Raji (cell line): Measurements from ENCODE around the gene KCNMB2.

Experiments
- POLR2A ChIP-seq: IDR thresholded peaks from 2 replicates; pipeline ENCODE4 v1.6.1; 2011; ENCODE audit warnings: low read depth, low read length, control low read depth; ENCODE audit not compliant: insufficient read depth

KCNMB2 gene

DNA sequence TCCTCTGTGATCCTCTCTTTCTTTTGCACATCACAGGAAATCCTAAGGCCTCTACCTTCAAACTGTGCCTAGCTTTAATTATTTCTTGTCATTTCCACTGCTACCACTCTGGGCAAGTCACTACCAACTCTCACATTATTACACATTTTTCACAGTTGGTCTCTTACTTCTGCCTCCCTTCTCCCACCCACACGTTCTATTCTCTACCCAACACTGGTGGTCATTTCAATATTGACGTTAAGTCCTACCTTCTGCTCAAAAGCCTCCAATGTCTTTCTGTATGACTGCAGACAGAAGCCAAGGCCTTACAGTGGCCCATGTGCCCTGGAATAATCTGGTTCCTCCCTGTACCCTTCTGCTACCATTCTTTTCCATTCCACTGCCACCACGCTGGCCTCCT is 3.9 kb downstream of the KCNMB2 start:
- TF ChIP-seq POLR2A, result no peak

DNA sequence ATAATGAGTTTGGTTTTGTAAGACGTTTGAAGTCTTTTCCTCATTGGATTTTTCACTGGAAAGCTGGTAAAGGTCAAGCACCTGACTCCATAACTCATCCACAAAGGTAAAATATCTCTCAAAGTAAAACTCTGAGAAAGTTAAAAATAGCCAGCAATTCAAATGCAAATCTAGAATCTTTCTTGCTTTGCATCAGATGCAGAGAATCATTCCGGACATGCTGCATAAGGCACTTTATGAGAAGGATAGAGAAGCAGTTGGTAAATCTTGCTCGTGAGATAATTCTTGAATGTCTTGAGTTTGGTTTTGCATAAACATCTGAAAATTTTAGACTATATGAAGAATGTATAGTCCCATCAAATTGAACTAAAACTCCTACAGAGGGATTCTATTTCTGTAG is 9.1 kb downstream of the KCNMB2 start:
- TF ChIP-seq POLR2A, result no peak

DNA sequence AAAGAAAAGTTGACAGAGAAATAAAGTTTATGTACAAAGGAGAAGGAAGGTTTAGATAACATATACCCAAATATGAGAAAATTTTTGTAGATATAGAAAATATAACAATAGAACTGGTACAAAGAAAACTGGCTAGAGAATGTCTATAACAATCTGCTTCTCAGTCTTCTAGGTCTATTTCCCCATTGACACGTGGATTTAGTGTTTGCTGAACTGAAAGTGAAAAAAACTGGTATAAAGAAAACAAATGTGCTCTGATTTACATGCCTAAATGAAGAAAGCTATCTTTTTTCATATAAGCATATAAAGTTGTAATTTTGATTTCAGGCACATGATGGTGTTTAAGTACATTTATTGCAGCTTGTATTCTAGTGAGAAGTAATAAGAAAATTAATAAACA is 9.8 kb downstream of the KCNMB2 start:
- no peak for TF ChIP-seq POLR2A

DNA sequence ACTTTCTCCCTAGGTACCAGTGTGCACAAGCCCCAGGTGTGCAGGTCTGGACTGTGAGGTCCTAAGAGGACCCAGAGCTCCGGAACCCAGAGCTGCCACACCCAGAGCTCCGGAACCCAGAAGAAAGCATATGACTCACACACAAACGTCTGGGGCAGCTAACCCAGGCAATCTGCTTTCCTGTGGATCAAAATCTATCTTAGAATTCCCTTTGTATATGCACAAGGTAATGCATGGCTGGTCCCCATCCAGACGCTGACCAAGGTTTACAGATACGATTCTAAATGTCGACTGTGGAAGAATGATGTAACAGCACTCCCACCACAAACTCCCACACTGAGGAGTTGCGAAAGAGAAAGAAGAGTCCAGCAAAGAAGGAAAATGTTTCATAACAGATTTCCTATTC is 15.7 kb downstream of the KCNMB2 start:
- no peak for TF ChIP-seq POLR2A

DNA sequence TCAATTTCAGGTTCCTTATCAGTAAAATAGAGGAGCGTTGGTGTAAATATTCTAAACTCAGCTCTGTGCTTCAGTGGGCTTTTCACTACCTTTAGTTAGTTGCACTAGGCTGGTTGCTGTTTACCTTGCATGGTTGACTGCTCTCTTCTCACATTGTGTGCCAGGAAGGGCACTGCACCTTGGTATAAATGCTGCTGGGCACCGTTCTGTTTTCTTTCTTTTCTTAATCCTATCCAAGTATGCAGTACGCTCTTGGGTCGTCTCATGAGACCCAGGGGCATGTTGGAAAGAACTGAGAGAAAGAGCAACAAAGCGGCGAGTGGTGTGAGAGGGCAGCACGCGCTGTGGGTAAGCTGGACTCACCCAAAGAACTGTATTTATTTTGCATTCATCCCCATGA is 22.4 kb downstream of the KCNMB2 start:
- no peak for TF ChIP-seq POLR2A

DNA sequence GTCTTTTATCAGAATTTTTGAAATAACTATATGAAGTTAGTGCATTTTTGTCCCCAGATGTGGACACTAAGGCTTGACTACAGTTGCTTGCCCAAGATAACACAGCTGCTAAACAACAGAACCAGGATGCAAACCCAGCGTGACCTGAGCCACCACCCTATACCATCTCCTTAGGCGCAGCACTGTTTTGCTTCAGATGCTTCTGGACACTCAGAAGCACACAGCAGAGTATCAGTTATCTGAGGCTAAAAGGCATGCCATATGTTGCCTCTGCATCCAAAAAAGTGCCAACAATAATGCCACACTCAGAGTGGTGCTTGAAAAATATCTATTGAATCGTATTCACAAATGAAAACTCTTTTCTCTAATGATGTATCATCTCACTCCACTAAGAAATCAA is 24.5 kb downstream of the KCNMB2 start:
- no peak for TF ChIP-seq POLR2A

DNA sequence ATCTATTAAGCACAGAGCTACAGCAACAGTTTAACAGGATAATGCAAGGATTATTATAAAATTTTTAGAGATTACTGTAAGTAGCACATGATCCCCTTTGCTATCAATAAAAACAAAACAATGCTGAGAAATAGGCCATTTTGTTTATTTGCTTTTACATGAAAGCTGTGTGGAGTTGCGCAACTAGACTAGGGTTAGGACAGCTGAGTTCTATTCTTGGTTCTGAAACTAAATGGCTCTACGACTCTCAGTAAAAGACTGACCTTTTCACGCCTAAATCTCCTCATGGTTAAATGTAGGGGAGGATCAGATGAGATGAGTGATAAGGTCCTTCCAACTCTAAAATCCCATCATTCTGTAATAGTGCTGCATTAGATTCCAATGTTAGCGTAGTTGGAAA is 25.0 kb downstream of the KCNMB2 start:
- no peak for TF ChIP-seq POLR2A

DNA sequence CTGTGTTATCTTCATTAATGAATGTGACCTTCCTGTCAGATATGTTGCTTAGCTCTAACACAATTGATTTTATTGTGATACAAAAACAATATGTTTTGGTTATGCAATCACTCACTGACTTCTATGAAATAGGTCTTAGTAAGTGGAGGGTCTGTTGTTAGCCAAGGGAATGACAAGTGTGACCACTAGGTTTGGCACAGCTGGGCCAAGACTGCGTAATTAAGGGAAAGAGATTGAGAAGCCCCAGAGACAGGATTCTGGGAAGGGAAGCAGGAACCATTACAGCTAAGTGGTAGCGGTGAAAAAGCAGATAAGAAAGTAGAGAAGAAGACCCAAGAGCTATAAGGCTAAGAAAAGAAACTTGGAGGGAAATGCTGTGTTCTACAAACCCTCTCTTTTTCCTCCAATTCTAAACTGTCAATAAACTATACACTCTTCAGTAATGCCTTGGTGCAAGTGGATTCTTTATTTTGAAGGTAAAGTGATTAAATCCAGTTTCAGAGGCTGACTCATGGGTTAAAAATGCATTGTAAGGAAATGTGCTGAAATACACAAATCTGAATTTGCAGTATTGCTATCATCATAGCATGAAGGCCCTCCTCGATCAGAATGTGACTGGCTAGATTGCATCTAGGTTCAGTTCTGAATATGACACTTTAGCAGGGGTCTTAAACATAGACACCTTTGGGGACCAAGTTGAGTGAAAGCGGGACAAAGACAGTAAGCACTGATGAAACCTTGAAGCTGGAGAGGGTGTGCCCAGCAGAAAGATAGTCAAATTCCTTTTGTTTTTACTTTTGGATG is 26.1 kb downstream of the KCNMB2 start:
- no peak for TF ChIP-seq POLR2A

DNA sequence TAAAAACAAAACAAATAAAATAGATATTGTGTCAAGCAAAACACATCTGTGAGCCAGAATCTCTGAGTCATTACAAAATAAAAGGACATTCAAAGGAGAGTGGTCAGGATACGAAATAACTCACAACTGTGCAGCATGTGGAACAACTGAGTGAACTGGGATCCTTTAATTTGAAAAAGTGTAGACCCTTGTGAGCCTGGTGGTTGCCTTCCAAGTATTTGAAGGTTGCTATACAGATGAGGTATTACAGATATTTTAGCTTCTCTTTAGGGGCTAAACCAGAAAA is 26.7 kb downstream of the KCNMB2 start:
- TF ChIP-seq POLR2A, result no peak

DNA sequence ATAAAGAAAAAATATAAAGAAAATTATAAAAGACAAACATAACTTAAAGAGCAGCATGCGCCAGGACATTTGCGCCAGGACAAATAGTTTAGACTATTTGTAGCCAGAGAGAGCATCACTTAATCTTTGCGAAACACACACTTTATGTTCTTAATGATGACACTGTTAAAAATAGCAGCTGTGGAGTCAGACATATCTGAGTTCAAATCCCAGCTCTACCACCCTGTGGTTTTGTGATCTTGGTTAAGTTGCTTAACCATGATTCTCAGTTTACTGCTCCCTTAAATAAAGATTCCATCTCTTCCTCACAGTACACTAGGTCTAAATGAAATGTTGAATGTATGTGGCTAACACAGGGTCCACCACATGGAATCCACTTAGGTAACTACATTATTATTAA is 31.4 kb downstream of the KCNMB2 start:
- no peak for TF ChIP-seq POLR2A

DNA sequence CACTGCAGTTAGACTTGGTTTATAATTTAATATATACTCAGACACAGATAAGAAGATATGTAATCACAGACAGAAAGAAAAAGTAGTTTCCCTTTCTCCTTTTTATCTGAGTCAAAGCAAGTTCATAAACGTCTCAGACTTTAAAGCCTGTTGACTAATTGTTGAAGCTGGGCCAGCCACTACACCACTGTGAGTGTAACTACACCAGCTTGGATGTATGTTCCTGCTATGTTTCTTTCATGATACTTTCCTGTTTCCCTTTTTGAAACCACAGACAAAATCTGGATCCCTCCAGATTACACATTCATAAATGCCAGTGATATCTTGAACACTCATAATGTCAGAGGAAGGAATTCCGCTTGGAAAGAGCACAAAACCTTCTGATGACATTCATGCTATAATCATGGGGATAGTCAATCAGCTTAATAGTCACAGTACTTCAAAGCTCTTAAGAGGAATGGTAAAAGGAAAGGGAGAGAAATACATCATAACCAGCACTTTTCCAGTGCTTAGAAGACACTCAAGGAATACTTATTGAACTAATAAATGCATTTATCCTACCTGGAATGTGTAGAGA is 32.0 kb downstream of the KCNMB2 start:
- TF ChIP-seq POLR2A, result no peak

DNA sequence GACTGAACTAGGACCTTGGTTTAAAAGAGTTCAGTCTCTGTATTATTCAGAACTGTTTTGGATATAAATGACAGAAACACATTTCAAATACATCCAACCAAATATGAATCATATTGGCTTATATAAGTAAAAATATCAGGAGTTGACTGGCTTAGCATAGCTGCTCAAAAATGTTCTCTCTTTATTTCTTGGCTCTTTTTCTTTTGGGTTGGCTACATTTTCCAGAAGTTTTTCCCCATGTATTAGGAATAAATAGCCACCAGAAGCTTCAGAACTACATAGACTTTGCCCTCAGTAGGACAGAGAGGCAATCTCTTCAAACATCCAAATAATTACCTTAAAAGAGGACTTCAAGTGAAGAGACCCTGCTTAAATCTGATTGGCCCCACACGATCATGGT is 32.7 kb downstream of the KCNMB2 start:
- TF ChIP-seq POLR2A, result no peak

DNA sequence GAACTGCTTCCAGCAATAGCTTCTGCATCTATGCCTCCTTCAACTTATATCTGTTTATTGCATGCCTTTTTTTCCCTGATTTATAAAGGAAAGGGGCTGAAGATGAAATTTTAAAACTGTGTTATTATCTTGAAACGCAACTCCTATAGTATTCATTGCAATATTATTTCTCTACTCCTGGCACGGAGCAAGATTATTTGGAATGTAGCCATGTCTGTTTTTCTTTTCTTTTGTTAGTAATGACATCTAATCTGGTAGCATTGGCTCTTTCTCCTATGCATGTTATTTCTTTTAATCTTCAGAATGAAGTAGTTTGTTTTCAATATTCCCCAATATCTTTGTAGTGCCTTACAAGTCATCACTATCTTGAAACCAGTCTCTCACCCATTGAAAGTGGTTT is 33.6 kb downstream of the KCNMB2 start:
- TF ChIP-seq POLR2A, result no peak

DNA sequence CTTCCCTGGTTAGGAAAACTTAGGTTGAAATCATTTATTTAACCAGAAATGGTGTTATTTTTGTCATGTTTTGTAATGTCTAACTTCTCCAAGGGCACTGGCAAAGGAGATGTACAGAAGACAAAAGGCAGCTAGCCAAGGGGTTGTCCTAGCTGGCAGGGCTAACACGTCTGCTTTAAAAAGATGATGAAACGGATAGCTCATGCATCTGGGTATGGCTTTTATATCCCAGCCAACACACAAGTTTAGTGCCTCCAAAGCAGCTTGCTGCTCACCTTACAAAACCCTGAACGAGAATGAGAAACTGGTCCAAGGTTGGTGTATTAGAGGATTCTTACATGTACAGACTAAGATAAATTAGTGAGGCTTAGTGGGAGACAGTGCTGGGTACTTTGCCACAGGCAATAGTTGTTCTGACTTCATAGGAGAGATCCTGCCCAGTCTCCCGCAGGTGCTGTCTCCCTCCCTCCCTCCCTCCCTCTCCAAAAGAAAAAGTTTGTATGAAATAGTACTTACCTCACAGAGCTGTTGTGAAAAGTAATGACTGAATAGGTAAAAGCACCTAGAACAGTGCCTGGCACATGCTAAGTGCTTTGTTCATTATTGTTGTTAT is 47.8 kb downstream of the KCNMB2 start:
- no peak for TF ChIP-seq POLR2A

DNA sequence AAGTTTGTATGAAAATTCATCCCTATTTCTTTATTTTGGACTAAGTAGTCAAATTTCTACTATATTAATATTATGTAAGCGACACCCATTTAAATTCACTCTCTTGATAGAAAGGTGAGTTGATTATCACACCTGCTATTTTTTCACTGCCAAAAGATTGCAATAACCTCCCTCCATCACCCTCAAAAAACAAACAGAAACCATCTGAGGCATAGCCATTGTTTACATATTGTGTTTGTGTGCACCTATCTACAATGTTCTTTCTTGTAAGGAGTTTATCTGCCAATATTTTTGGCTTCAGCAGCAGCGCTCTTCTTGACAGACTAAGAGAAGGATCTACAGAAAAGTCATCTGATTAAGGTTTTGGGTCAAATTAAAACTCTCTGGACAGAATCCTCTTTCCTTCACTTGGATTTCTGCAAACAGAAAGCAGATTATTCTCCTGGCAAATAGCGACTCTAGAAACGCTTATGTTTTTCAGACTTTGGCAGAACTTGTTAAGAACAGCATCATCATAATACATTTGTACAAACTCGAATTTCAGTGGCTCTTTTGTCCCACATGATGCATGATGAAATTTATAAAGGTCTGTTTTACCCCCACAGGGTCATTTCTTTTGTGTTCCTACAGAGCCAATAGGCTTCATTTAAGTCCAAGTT is 48.6 kb downstream of the KCNMB2 start:
- TF ChIP-seq POLR2A, result no peak

DNA sequence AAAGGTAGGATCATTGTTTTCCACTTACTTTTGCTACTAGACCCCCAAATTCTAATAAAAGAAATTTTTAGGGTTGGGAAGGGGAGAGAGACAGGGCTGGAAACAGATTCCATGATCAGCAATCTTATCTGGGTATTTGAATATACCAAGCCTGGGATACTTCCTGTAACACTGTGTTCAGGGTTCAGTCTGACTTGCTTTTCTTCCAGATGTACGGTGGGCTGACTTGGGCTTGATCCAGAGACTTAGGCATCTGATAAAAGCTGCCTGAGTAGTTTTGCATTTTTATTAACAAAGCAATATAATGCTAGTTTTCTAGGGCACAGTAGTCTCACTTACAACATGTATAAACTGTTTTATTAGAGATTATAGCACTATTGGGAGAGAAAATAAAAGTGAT is 49.2 kb downstream of the KCNMB2 start:
- TF ChIP-seq POLR2A, result no peak

DNA sequence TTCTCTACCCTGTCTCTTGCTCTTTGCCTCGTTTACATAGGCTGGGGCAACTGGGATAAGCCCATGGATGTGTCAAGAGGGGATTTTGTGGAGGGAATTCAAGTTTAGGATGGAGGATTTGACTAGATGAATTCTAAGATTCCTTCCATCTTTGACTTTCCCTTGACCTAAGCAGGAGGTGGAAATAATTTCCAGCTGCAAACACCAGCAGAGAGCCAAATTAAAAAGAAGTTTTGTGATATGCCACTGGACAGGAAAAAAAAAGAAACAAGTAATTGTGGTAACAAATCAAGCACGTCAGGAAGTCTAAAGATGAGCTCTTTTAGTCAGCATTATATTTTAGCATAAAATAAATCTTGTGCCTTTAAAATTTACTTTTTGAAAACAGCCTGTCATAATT is 49.8 kb downstream of the KCNMB2 start:
- TF ChIP-seq POLR2A, result no peak

DNA sequence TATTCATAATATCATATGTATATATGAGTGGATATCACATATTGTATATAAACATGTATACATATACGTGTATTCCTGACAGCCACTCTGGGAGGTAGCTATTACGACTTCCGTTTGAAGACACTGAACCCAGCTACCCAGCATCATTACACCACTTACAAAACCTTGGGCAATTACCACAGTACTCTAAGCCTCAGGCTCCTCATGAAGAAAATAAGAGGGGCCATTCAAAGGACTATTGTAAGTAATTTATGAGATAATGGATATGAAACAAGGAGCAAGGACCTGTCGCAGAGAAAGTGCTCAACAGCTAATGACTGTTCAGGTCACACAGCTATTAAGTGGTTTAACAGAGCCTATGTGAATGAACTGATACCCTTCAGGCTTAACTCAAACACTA is 52.4 kb downstream of the KCNMB2 start:
- no peak for TF ChIP-seq POLR2A
